GM12878 (cell line): ENCODE results near the gene VWA8. TPM values are rescaled to one million over a fixed set of nuclear protein-coding genes. Genes with fewer than 3 reads are reported as not detected.

Experiments used
- SIN3A ChIP-seq: IDR thresholded peaks from 2 replicates; pipeline ENCODE4 v1.6.1; 2012; ENCODE audit warnings: low read depth, low read length, improper control_type of control experiment
- TCF12 ChIP-seq: IDR thresholded peaks from 2 replicates; pipeline ENCODE4 v1.6.1; 2011; ENCODE audit warnings: low read depth, mild to moderate bottlenecking, low read length
- microRNA-seq: library from miRNA; unstranded; fragments of <30 nt; microRNA quantifications from one replicate; pipeline ENCODE4, GENCODE V29; 2018
- polyA plus RNA-seq, 11 experiments: library from polyadenylated mRNA; depleted of rRNA in 4 of 11; unstranded in 6 of 11; stranded (reverse) in 5 of 11; fragments of >200 nt; fragmentation: Nextera tagmentation in 4 of 11; fragmentation: Illumina TruSeq in 1 of 11; extraction: Ambion mirVana in 4 of 11; extraction: Trizol in 1 of 11; gene quantifications; 1 replicate in 1 of 11; 2 replicates in 10 of 11; pipeline versions ENCODE4 v1.2.1 to v1.2.3, GENCODE V29; 2011 to 2016; ENCODE audit warnings: inconsistent platforms in 2 of 11, missing spikeins in 2 of 11, low read depth in 1 of 11
- small RNA-seq: library from RNA; depleted of rRNA; stranded (forward); fragments of <200 nt; gene quantifications from one replicate; pipeline ENCODE3, GENCODE V24; 2014
- total RNA-seq, 4 experiments: library from RNA; depleted of rRNA in 3 of 4; stranded (reverse); fragments of >200 nt in 3 of 4; fragmentation: Illumina TruSeq in 1 of 4; extraction: Trizol in 1 of 4; gene quantifications; 2 replicates each; pipeline versions ENCODE4 v1.2.1 to v1.2.3, GENCODE V29; 2013 to 2021
- TF ChIP-seq, protein P1 (sequence below): IDR thresholded peaks from 2 replicates; pipeline ENCODE4 v1.6.1; 2011; ENCODE audit warnings: low read depth, low read length, improper control_type of control experiment, borderline replicate concordance

Gene VWA8
- total and polyA plus RNA-seq, 10 of the 15 experiments (the other 5 are each of a cell fraction or from before 2014, with no cell fraction given): 3.0 to 21.8 (median 13.5) TPM

GRCh38 chr13:41520016-41520659, 440.8 kb downstream of the VWA8 start (continued):
- no peak for TF ChIP-seq SIN3A
- TF ChIP-seq, protein P1, sequence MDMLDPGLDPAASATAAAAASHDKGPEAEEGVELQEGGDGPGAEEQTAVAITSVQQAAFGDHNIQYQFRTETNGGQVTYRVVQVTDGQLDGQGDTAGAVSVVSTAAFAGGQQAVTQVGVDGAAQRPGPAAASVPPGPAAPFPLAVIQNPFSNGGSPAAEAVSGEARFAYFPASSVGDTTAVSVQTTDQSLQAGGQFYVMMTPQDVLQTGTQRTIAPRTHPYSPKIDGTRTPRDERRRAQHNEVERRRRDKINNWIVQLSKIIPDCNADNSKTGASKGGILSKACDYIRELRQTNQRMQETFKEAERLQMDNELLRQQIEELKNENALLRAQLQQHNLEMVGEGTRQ: no peak
- no peak for TF ChIP-seq TCF12
- TF ChIP-seq, all 136 proteins: peak for 0

Small RNA genes within 50 kb of the gene (microRNA-seq; reads per million reads assigned to microRNA genes)
- 1.3 reads per million for gene MIR5006

Small RNA genes within 50 kb of the gene (small RNA-seq; reads per million reads assigned to genes)
- gene RN7SL515P (not detected), gene RNU6-74P (not detected), gene RPS28P8 (not detected)

Other genes starting within 250 kb of the VWA8 start
- 12.5 and 13.5 TPM in 2 replicates for gene DGKH, start 87.5 kb upstream of the VWA8 start, total RNA-seq (2014; rRNA removed)
- 14.6 and 16.1 TPM in 2 replicates for gene DGKH, start 87.5 kb upstream of the VWA8 start, total RNA-seq (2014; rRNA removed; fragmentation: Illumina TruSeq; extraction: Trizol)
- 14.6 and 15.2 TPM in 2 replicates for gene DGKH, start 87.5 kb upstream of the VWA8 start, total RNA-seq (2021)
- 8.5 and 13.5 TPM in 2 replicates for gene DGKH, start 87.5 kb upstream of the VWA8 start, polyA plus RNA-seq (2011; rRNA removed)
- gene DGKH, start 87.5 kb upstream of the VWA8 start, polyA plus RNA-seq (2014; fragmentation: Illumina TruSeq; extraction: Trizol): 11.3 and 13.6 TPM in 2 replicates
- gene DGKH, start 87.5 kb upstream of the VWA8 start, polyA plus RNA-seq (2014; fragmentation: Nextera tagmentation; extraction: Ambion mirVana): 1 to 10 TPM; 1.3 to 2.1 TPM
- 5.4 and 6.1 TPM in 2 replicates for gene DGKH, start 87.5 kb upstream of the VWA8 start, polyA plus RNA-seq (2014; rRNA removed)
- gene DGKH, start 87.5 kb upstream of the VWA8 start, polyA plus RNA-seq (2016; fragmentation: Nextera tagmentation; extraction: Ambion mirVana): 1 to 10 TPM; 3.3 to 4.7 TPM